Endodermal cell (in vitro differentiated cells): ENCODE measurements around the gene ABCG4. TPM values are rescaled to one million over a fixed set of nuclear protein-coding genes. Genes with fewer than 3 reads are reported as not detected.

Experiments
- DNase-seq: peaks from one replicate; pipeline ENCODE4 v3.0.0-alpha.2; 2017
- H3K27ac ChIP-seq: 2 replicates; pipeline ENCODE4 v1.5.1; 2013; ENCODE audit warnings: mild to moderate bottlenecking, low read depth, low read length, moderate library complexity
- H3K27me3 ChIP-seq: 2 replicates; pipeline ENCODE4 v1.6.1; 2013; ENCODE audit warnings: mild to moderate bottlenecking, low read length, moderate library complexity; ENCODE audit not compliant: insufficient read depth, control insufficient read depth, poor library complexity, severe bottlenecking
- H3K36me3 ChIP-seq: 2 replicates; pipeline ENCODE4 v1.7.0; 2013; ENCODE audit warnings: mild to moderate bottlenecking, low read length, moderate library complexity; ENCODE audit not compliant: control insufficient read depth, insufficient read depth
- H3K4me1 ChIP-seq: one replicate; pipeline ENCODE4 v1.7.0; 2013; ENCODE audit warnings: low read length; ENCODE audit not compliant: control insufficient read depth, insufficient read depth
- H3K4me3 ChIP-seq: 2 replicates; pipeline ENCODE4 v1.5.1; 2013; ENCODE audit warnings: mild to moderate bottlenecking, low read length, moderate library complexity
- H3K9ac ChIP-seq: 2 replicates; pipeline ENCODE4 v1.6.1; 2013; ENCODE audit warnings: mild to moderate bottlenecking, low read length, moderate library complexity; ENCODE audit not compliant: poor library complexity, severe bottlenecking; ENCODE audit errors: extremely low read depth
- H3K9me3 ChIP-seq: 2 replicates; pipeline ENCODE4 v1.6.1; 2013; ENCODE audit warnings: mild to moderate bottlenecking, low read length, moderate library complexity; ENCODE audit not compliant: control insufficient read depth
- H3K27ac Mint-ChIP-seq: 2 replicates; pipeline ENCODE4 v1.8.0; 2020; ENCODE audit warnings: mixed read lengths
- H3K27me3 Mint-ChIP-seq: 2 replicates; pipeline ENCODE4 v1.8.0; 2021; ENCODE audit warnings: mild to moderate bottlenecking, mixed read lengths; ENCODE audit not compliant: insufficient read depth
- H3K36me3 Mint-ChIP-seq: 2 replicates; pipeline ENCODE4 v1.8.0; 2020; ENCODE audit warnings: low read depth, mixed read lengths
- H3K4me1 Mint-ChIP-seq: 2 replicates; pipeline ENCODE4 v1.8.0; 2020; ENCODE audit warnings: mixed read lengths
- H3K4me3 Mint-ChIP-seq: 2 replicates; pipeline ENCODE4 v1.8.0; 2020; ENCODE audit warnings: mild to moderate bottlenecking, moderate library complexity, mixed read lengths
- H3K9me3 Mint-ChIP-seq: 2 replicates; pipeline ENCODE4 v1.8.0; 2020; ENCODE audit warnings: mild to moderate bottlenecking, mixed read lengths
- WGBS, 2 experiments: methylation state at CpG; one replicate each; pipeline versions ENCODE4 v1.1.5 to v1.1.7; 2013; ENCODE audit warnings: missing lambda C conversion rate in 2 of 2, mixed read lengths in 1 of 2; ENCODE audit not compliant: insufficient coverage in 1 of 2, insufficient read length in 1 of 2; 5-methylcytosine and 5-hydroxymethylcytosine counted together
- total RNA-seq, 2 donors: library from RNA; stranded (reverse); fragmentation: NEBNext Ultra II Directional in 1 of 2; extraction: Animal tissue kit (Norgen Biotek cat#: 25700) in 1 of 2; gene quantifications; 2 replicates in 1 of 2; 3 replicates in 1 of 2; pipeline ENCODE4 v1.2.1, GENCODE V29; 2021
- TF ChIP-seq, protein P1 (sequence below): fragments of 200-600 bp; sonication (generic); conservative IDR thresholded peaks from 2 replicates; pipeline ENCODE4 v1.5.0; 2021; ENCODE audit warnings: antibody characterized with exemption, mild to moderate bottlenecking

The ABCG4 gene
- total RNA-seq, 2 donors from 2014 or later: 1.5 to 1.8 TPM

DNA sequence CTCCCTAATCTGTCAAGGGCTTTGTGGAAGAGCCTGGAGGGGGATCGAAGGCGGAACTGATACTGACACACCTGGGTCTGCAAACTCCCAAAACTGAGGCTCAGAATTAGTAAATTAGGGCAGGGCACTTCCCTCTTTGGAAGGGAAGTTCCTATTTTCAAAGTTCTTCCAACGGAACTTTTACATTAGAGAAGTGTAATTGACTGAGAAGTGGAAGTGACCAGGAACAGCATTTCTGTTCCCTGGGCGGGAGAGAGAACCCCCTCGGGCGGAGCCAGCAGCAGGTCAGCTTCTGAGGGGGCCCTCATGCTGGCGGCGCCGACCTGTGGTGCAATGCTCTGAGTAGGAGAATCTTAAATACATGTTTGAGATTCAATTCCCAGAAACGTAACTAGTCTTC lies 56.2 kb downstream of the ABCG4 start:
- H3K27me3 Mint-ChIP-seq: peaks cover 3% of the 10 kb centered on the region
- H3K36me3 Mint-ChIP-seq: no peaks in the 10 kb centered on the region
- H3K9ac ChIP-seq: no peak overlapping the region
- H3K27me3 ChIP-seq: no peaks in the 10 kb centered on the region
- TF ChIP-seq, protein P1, sequence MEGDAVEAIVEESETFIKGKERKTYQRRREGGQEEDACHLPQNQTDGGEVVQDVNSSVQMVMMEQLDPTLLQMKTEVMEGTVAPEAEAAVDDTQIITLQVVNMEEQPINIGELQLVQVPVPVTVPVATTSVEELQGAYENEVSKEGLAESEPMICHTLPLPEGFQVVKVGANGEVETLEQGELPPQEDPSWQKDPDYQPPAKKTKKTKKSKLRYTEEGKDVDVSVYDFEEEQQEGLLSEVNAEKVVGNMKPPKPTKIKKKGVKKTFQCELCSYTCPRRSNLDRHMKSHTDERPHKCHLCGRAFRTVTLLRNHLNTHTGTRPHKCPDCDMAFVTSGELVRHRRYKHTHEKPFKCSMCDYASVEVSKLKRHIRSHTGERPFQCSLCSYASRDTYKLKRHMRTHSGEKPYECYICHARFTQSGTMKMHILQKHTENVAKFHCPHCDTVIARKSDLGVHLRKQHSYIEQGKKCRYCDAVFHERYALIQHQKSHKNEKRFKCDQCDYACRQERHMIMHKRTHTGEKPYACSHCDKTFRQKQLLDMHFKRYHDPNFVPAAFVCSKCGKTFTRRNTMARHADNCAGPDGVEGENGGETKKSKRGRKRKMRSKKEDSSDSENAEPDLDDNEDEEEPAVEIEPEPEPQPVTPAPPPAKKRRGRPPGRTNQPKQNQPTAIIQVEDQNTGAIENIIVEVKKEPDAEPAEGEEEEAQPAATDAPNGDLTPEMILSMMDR: no peak
- peak overlapping the region; percentile 96 for H3K4me3 Mint-ChIP-seq
- whole genome bisulfite sequencing, 2 experiments: 54 to 81% methylated on average over 3 to 9 of the region's 10 CpGs
- no peaks in the 10 kb centered on the region for H3K9me3 ChIP-seq
- peaks cover 2% of the 10 kb centered on the region for H3K4me1 ChIP-seq
- H3K4me3 ChIP-seq: peak overlapping the region; percentile 68
- no peaks in the 10 kb centered on the region for H3K36me3 ChIP-seq
- H3K9me3 Mint-ChIP-seq: no peaks in the 10 kb centered on the region
- peaks cover 28% of the 10 kb centered on the region for H3K4me1 Mint-ChIP-seq
- no peak overlapping the region for H3K27ac Mint-ChIP-seq
- H3K27ac ChIP-seq: no peak overlapping the region
- DNase-seq: peak; percentile 50

DNA sequence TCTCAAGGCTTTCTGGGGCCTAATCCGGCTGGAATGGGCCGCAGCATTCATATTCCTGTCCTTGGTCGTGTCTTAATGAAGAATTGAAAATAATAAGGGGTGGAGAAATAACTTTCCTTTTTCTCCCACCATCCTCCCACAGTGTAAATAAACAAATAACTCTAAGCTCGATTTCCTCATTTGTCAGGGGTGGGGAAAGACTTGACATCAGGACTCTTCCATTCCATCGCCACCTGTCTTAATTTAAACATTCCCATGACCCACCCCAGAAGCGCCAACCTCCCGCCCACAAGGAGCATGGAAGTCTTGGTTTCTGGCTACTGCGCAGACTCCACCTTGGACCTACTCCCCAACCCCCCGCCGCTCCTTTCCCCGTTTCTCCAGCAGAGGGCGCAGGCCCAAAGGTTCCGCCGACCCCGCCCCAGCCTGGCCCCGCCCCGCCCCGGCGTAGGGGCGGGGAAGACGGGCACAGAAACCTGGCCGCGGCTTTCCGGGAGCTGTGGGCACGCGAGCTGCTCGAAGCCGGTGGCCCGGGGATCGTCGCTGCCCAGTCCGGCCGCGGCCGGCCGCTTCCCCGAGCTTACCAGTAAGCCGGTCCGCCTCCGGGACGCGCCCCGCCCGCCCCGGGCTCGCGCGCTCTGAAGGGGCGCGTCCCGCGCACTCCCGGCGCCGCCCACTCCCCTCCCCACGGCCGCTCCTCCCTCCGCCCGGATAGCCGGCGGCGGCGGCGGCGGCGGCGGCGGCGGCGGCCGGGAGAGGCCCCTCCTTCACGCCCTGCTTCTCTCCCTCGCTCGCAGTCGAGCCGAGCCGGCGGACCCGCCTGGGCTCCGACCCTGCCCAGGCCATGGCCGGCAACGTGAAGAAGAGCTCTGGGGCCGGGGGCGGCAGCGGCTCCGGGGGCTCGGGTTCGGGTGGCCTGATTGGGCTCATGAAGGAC lies 57.0 kb downstream of the ABCG4 start, which contains the start of gene CBL:
TSS of gene CBL (plus strand) at position 766 of the 937 bp plus-strand sequence. CDS start at position 845, 79 bp downstream.
- Histone ChIP-seq H3K9me3 (no peaks in the 10 kb centered on the region), H3K9ac (peak within 1 kb of the TSS; percentile 57), H3K27ac (peak within 1 kb of the TSS; percentile 94), H3K36me3 (no peaks in the 10 kb centered on the region), H3K27me3 (no peaks in the 10 kb centered on the region), H3K4me1 (peaks cover 2% of the 10 kb centered on the region), H3K4me3 (peak within 1 kb of the TSS; percentile 88)
- peaks cover 28% of the 10 kb centered on the region for H3K4me1 Mint-ChIP-seq
- no peaks in the 10 kb centered on the region for H3K9me3 Mint-ChIP-seq
- no peaks in the 10 kb centered on the region for H3K36me3 Mint-ChIP-seq
- H3K4me3 Mint-ChIP-seq: peak within 1 kb of the TSS; percentile 96
- DNase-seq: peak; percentile 99
- H3K27me3 Mint-ChIP-seq: peaks cover 3% of the 10 kb centered on the region
- 0 to 1% methylated on average over 10 to 86 of the region's 88 CpGs for WGBS, 2 experiments
- peak within 1 kb of the TSS; percentile 92 for H3K27ac Mint-ChIP-seq
- TF ChIP-seq, protein P1: peak; percentile 96

DNA sequence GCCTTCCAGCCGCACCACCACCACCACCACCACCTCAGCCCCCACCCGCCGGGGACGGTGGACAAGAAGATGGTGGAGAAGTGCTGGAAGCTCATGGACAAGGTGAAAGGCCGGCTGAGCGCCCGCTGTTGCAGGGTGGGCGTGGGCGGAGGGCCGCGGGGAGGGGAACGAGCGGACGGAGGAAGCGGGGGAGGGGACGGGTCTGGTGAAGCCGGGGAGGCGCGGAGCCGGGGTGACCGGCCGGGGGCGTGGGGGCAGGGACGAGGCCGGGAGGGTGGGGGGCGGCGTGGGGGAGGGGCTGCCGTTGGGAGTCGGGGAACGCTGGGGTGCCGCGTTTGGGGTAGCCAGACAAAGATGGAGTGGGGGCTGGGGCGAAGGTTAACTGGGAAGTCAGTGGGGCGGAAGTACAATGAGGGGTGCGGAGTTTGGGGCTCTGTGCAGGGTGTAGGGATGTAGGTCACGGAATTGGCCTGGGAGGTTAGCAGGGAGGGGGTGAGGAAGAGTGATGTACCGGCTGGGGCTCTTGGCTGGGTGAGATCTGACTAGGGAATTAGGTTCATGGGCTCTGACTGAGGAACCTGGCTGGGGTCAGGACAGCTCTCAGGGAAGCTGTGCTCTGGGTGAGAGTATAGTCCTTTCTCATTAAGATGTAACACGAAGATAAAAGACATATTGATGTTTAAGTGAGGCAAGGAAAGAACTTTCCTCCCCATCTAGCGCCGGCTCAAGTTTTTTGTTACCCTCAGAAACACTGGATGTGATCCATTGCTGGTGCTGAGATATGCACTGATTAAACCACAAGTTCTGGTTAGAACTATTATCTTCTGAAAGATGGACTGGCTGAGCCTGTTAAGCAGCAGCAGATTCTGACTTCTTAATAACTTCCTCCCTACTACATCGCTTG lies 57.9 kb downstream of the ABCG4 start:
- Histone ChIP-seq H3K36me3 (no peaks in the 10 kb centered on the region), H3K9ac (peak overlapping the region; percentile 57), H3K4me1 (peaks cover 2% of the 10 kb centered on the region), H3K9me3 (no peaks in the 10 kb centered on the region), H3K27me3 (no peaks in the 10 kb centered on the region), H3K27ac (peak overlapping the region; percentile 94), H3K4me3 (peak overlapping the region; percentile 88)
- no peak for DNase-seq
- Mint-ChIP-seq H3K4me3 (peak overlapping the region; percentile 96), H3K4me1 (peaks cover 28% of the 10 kb centered on the region), H3K27ac (peak overlapping the region; percentile 92), H3K27me3 (no peaks in the 10 kb centered on the region), H3K36me3 (no peaks in the 10 kb centered on the region), H3K9me3 (no peaks in the 10 kb centered on the region)
- 1 to 3% methylated on average over 9 to 26 of the region's 41 CpGs for WGBS, 2 experiments
- TF ChIP-seq, protein P1: no peak
